Mucosa of stomach (tissue), 1 donor: ENCODE measurements around the gene KCTD2.
"Not testable (repeated sequence)": the region's sequence is repeated elsewhere in the genome, so short reads cannot be mapped to it uniquely, and the experiment has no call there.

Source experiments
- H3K27me3 ChIP-seq: one replicate; pipeline ENCODE4 v1.7.0; 2013; ENCODE audit warnings: mild to moderate bottlenecking, low read length; ENCODE audit not compliant: control insufficient read depth, insufficient read depth
- H3K36me3 ChIP-seq: one replicate; pipeline ENCODE4 v1.7.0; 2013; ENCODE audit warnings: low read length; ENCODE audit not compliant: control insufficient read depth, insufficient read depth
- H3K4me1 ChIP-seq: one replicate; pipeline ENCODE4 v1.7.0; 2013; ENCODE audit warnings: mild to moderate bottlenecking, low read length; ENCODE audit not compliant: control insufficient read depth, insufficient read depth
- H3K4me3 ChIP-seq: one replicate; pipeline ENCODE4 v1.7.0; 2013; ENCODE audit warnings: low read length
- H3K9ac ChIP-seq: one replicate; pipeline ENCODE4 v1.7.0; 2013; ENCODE audit warnings: mild to moderate bottlenecking, low read length, moderate library complexity
- H3K9me3 ChIP-seq: one replicate; pipeline ENCODE4 v1.7.0; 2013; ENCODE audit warnings: mild to moderate bottlenecking, low read length, moderate library complexity; ENCODE audit not compliant: control insufficient read depth
- donor health status: Pancreatic carcinoma.

KCTD2 gene

DNA sequence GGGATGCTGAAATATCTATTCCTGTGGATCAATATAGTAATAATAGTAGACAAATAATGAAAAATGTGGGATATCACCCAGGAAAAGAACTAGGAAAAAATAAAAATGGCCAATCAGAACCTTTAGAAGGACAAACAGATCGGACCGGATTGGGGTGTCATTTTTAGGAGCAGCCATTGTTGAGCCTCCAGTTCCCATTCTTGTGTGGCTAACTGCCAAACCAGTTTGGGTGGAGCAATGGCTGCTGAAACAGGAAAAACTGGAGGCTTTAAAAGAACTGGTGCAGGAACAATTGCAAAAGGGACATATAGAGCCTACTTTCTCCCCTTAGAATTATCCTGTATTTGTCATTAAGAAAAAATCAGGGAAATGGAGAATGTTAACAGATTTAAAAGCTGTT lies 20.4 kb upstream of the KCTD2 start:
- H3K4me1 ChIP-seq, H3K9me3 ChIP-seq, H3K27me3 ChIP-seq, H3K4me3 ChIP-seq, H3K9ac ChIP-seq, H3K36me3 ChIP-seq: not testable (repeated sequence)

DNA sequence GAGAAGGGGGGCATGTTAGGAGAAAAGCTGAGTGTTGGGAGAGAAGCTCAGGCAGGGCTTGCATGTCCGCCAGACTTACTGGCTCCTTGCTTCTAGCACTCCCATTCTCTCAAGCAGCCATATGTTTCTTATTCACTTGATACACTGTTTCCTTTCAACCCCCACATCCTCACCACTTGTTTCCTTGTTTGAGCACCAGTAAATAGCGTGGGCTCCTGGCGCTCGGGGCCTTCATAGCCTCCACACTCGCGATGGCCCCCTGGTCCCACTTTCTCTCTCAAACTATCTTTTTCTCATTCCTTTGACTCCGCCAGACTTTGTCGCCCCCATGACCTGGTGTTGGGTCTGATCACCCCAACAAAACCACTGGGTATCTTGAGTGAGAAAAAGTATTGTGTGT lies 16.9 kb upstream of the KCTD2 start:
- Histone ChIP-seq H3K4me1 (peaks cover 14% of the 10 kb centered on the region), H3K9ac (no peak overlapping the region), H3K9me3 (no peaks in the 10 kb centered on the region), H3K36me3 (no peaks in the 10 kb centered on the region), H3K4me3 (no peak overlapping the region), H3K27me3 (no peaks in the 10 kb centered on the region)

DNA sequence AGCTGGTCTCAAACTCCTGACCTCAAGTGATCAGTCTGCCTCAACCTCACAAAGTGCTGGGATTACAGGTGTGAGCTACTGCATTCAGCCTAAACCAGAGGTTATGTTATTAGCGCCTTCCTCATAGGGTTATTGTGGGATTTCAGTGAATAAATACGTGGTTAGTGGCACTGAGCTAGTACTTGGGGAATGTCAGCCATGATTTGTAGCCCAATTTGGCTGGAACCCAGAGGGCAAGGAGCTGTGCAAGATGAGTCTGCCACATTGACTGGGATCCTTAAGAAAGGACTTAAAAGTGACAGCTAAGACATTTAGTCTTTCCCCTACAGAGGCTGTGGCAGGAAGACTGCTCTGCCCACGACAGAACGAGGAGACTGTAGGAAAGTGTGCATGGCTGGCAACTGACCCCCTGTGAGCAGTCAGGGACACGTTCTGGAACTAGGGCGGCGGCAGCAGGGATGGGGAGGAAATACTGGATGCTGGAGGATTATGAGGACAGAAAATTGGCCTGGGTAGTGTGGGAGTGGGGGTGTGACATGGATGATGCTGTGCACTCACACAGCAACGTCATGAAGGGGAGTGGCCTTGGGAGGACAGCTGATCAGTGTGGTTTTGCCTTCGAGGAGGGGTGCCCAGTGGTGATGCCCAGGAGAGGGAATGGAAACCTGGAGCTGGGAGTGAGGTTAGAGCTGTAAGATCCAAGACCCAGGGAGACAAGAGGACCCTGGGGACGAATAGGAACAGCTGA lies 14.9 kb upstream of the KCTD2 start:
- Histone ChIP-seq H3K4me3 (no peak overlapping the region), H3K36me3 (no peaks in the 10 kb centered on the region), H3K4me1 (peaks cover 25% of the 10 kb centered on the region), H3K9ac (no peak overlapping the region), H3K9me3 (no peaks in the 10 kb centered on the region), H3K27me3 (no peaks in the 10 kb centered on the region)

DNA sequence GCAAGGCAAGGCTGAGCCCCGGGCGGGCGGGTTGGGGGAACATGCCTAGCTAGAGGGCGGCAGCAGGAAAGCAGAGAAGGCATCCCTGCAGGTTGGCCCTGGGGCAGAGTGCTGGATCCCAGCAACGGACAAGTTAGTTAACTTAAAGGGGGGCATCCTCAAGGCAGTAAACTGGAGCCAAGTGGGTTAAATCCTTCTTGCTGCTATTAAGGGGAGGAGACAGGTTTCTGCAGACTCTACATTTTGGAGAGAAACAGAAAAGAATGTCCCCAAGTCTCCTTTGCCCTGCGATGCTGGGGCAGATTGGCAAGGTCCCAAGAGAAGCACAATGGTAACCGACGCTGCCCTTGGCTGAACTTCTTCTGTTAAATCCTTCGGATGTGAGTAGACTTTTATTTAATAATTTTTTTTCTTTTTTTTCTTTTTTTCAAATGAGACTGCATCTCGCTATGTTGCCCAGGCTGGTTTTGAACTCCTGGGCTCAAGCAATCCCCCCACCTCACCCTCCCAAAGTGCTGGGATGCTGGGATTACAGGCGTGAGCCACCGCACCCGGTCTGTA lies 14.2 kb upstream of the KCTD2 start:
- no peaks in the 10 kb centered on the region for H3K9me3 ChIP-seq
- H3K4me3 ChIP-seq = no peak overlapping the region
- peaks cover 25% of the 10 kb centered on the region for H3K4me1 ChIP-seq
- no peaks in the 10 kb centered on the region for H3K27me3 ChIP-seq
- H3K36me3 ChIP-seq = no peaks in the 10 kb centered on the region
- H3K9ac ChIP-seq = no peak overlapping the region

DNA sequence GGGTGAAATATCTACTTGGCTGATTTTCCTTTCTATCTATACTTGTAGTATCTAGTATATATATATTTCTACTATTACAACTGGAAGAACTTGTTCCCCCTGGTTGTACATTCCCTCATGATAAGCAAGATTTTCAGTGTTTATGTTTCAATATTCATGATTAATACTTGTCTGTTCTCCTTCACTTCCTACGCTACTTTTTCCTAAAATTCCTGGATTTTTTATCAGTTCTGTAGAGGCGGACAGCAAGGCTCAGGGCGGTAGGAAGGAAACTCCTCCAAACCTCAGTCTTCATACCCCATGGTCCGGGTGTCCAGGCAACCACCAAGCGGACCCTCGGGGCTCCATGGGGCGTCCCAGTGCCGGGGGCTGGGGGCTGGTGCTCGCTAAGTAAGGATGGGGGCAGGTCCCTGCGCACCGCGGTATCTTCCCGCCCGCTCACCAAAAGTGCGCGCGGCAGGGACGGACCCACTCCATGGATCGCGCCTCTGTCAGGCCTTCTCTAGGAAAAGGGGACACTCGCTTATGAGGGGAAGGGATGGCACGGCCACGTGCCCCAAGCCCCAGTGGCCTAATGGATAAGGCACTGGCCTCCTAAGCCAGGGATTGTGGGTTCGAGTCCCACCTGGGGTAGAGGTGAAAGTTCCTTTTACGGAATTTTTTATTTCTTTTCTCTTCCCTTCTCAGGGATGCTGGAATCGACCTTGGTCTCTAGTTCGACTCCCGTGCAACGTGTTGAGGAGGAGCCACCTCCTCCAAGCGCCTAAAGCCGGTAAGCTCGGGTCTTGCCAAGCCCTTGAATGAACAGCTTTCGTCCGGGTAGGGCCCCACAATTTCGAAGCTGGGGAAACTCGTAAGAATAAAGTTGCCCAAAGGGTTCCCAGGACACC lies 13.4 kb upstream of the KCTD2 start:
- Histone ChIP-seq H3K9me3 (no peaks in the 10 kb centered on the region), H3K9ac (peak overlapping the region; percentile 71), H3K27me3 (no peaks in the 10 kb centered on the region), H3K36me3 (no peaks in the 10 kb centered on the region), H3K4me3 (peak overlapping the region; percentile 70), H3K4me1 (peaks cover 25% of the 10 kb centered on the region)

DNA sequence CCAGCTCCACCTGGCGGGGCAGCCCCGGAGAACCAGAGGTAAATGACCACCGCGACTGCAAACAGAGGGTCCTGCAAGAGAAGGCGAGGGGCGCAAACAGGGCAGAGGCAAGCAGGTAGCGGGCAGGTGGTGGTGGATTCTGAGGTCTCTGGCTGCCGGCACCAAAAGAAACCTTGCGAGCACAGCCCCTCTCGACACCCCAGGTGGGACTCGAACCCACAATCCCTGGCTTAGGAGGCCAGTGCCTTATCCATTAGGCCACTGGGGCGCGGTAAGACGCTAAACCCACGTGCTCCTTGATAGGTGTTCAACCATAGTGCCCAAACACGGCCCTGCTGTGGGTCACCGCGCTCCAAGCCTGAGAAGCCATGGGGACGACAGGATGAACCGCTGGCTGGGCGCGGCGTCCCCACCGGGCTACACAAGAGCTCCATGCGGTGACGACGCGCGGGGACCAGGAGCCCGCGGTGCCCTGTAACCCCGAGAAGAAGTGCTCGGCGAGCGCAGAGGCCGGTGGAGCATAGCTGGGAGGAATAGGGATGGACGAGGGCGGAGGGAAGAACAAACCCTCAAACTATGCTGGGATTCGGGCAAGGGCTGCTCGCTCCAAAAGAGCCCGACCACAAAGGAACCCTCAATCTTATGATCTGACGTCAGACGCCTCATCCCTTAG lies 12.7 kb upstream of the KCTD2 start:
- Histone ChIP-seq H3K4me1 (peaks cover 25% of the 10 kb centered on the region), H3K9me3 (no peaks in the 10 kb centered on the region), H3K36me3 (no peaks in the 10 kb centered on the region), H3K9ac (peak overlapping the region; percentile 71), H3K27me3 (no peaks in the 10 kb centered on the region), H3K4me3 (peak overlapping the region; percentile 70)

DNA sequence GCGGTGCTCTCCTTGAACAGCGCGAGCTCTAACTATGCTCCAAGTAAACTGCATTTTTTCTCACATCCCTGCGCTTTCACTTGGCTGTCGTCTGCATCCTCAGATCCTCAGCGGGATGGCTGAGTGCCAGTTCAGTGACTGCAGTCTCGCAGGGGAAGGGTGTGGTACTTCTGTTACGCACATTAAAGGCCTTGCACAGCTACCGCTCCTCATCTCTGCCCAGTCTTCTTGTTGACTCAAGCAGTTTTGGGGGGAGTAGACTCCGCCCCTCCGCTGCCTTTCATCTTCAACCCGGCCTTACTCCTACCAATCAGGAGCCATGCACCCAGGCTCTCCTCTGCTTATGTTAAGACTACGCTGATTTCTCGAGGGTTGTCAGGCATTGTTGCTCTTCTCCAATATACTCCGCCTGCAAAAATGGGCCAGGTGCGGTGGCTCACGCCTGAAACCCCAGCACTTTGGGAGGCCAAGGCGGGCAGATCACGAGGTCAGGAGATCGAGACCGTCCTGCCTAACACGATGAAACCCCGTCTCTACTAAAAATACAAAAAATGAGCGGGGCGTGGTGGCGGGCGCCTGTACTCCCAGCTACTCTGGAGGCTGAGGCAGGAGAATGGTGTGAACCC lies 10.3 kb upstream of the KCTD2 start:
- Histone ChIP-seq H3K9me3 (no peaks in the 10 kb centered on the region), H3K4me3 (no peak overlapping the region), H3K36me3 (no peaks in the 10 kb centered on the region), H3K4me1 (peaks cover 25% of the 10 kb centered on the region), H3K9ac (no peak overlapping the region), H3K27me3 (no peaks in the 10 kb centered on the region)

DNA sequence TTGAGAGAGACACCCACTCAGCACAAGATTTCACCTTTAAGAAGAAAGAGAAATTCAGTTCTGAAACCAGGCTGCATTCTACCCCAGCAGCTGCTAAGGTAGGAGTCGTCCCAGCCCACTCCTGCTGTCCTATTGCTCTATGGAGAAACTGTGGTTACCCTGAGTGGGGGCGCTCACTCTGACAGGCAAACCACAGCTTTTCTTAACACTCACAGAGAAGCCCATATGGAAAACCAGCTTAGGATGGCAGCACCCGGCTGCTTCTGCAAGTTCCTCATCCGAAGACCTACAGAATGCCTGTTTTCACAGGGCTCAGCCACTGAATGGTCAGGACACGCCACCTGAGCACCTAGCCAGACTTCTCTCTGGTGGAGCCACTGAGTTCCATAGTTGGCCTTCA lies 7.8 kb upstream of the KCTD2 start:
- Histone ChIP-seq H3K4me1 (peaks cover 20% of the 10 kb centered on the region), H3K9me3 (no peaks in the 10 kb centered on the region), H3K9ac (no peak overlapping the region), H3K4me3 (no peak overlapping the region), H3K36me3 (no peaks in the 10 kb centered on the region), H3K27me3 (no peaks in the 10 kb centered on the region)

DNA sequence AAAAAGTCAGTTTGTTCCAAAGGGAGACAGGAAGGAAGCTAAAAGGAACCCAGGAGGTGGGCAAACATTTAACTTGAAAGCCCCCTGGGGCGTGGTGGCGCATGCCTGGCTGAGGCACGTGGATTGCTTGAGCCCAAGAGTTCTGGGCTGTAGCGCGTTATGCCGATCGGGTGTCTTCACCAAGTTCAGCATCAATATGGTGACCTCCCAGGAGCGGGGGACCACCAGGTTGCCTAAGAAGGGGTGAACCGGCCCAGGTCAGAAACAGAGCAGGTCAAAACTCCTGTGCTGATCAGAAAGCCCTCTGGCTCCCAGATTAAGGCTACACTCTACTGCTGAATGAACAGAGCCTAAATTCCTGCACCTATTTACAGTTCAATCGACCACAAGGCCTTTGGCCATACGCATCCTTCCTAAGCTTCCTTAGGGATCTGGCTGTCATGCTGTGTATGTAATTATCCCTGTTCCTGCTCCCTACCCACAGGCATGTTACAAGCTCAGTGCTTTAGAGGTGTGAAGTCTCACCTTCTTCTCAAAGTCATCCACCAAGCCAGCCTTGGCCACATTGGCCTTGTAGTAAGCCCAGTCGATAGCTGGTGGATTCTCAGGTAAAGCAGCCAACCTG lies 5.3 kb upstream of the KCTD2 start:
- no peak overlapping the region for H3K9ac ChIP-seq
- no peaks in the 10 kb centered on the region for H3K36me3 ChIP-seq
- H3K4me3 ChIP-seq = no peak overlapping the region
- H3K27me3 ChIP-seq = no peaks in the 10 kb centered on the region
- no peaks in the 10 kb centered on the region for H3K9me3 ChIP-seq
- H3K4me1 ChIP-seq = peaks cover 2% of the 10 kb centered on the region

DNA sequence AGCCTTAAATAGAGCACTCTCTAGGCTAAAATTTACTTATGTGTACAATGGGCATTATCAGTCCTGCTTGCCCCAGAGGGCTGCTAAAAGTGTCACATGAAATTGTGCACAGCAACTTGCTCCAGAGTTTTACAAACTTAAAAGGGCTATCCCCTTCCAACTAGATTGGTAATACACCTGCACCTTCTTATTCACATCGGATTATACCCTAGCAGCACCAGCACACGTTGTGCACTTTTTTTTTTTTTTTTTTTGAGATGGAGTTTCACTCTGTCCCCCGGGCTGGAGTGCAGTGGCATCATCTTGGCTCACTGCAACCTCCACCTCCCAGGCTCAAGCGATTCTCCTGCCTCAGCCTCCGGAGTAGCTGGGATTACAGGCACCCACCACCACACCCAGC lies 3.2 kb upstream of the KCTD2 start:
- H3K27me3 ChIP-seq, H3K4me1 ChIP-seq, H3K9me3 ChIP-seq, H3K36me3 ChIP-seq, H3K9ac ChIP-seq, H3K4me3 ChIP-seq: not testable (repeated sequence)

DNA sequence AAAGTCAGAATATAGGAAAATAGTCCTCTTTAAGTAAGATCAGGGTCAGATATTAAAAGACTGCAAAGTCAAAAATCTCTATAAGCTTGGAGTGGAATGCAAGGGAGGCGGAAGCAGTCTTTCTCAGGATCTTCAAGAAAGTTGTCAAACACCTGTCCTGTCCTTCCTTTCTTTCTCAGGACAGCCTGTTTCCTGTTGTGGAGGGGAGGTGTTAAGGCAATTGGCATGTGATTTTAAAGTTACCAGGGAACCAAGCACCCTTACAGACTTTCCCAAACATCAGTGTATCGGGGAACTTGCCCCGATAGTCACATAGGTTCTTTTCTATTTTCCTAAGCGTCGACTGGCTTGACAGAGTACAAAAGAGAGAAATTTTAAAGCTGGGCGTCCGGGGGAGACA lies 2.3 kb upstream of the KCTD2 start:
- Histone ChIP-seq H3K9ac (no peak overlapping the region), H3K9me3 (no peaks in the 10 kb centered on the region), H3K4me1 (peaks cover 6% of the 10 kb centered on the region), H3K27me3 (no peaks in the 10 kb centered on the region), H3K4me3 (no peak overlapping the region), H3K36me3 (no peaks in the 10 kb centered on the region)
